ENCODE data around the gene PIK3CG.
"Not testable (repeated sequence)": the region's sequence is repeated elsewhere in the genome, so short reads cannot be mapped to it uniquely, and the experiment has no call there.

The PIK3CG gene

DNA sequence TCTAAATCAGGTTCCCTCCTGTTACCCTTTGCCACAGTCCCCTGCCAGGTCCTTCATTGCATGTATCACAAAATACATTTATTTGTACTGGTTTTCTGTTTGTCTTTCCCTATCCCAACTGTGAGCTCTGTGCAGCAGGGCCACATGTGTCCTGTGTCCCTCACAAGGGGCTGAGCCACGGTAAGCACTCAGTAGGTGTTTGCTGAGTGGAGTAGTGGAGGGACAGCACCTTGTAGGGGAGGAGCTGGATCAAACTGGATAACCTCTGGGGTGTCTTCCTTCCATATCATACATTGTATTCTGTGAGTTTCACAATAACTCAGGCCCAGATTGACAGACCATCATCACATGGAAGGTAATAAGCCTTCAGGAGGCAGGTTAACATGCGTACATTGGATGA lies 25.9 kb downstream of the PIK3CG start:
- TF ChIP-seq, protein P1, sequence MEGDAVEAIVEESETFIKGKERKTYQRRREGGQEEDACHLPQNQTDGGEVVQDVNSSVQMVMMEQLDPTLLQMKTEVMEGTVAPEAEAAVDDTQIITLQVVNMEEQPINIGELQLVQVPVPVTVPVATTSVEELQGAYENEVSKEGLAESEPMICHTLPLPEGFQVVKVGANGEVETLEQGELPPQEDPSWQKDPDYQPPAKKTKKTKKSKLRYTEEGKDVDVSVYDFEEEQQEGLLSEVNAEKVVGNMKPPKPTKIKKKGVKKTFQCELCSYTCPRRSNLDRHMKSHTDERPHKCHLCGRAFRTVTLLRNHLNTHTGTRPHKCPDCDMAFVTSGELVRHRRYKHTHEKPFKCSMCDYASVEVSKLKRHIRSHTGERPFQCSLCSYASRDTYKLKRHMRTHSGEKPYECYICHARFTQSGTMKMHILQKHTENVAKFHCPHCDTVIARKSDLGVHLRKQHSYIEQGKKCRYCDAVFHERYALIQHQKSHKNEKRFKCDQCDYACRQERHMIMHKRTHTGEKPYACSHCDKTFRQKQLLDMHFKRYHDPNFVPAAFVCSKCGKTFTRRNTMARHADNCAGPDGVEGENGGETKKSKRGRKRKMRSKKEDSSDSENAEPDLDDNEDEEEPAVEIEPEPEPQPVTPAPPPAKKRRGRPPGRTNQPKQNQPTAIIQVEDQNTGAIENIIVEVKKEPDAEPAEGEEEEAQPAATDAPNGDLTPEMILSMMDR (IDR thresholded peaks at IDR 0.05) = no peak
- no peak overlapping the region for H3K4me3 ChIP-seq (ENCODE audit: low read depth in 1 of 2, low read length in 1 of 2)
- H3K4me1 ChIP-seq (ENCODE audit: control insufficient read depth in 1 of 2, insufficient read depth in 1 of 2, low read depth in 1 of 2, low read length in 1 of 2) = peaks cover 56 to 57% of the 10 kb centered on the region in 2 experiments
- no peaks in the 10 kb centered on the region for H3K27me3 ChIP-seq
- H3K36me3 ChIP-seq = peaks cover 100% of the 10 kb centered on the region
- H3K27ac ChIP-seq = peak overlapping the region; percentile 31
- no peaks in the 10 kb centered on the region for H3K9me3 ChIP-seq

DNA sequence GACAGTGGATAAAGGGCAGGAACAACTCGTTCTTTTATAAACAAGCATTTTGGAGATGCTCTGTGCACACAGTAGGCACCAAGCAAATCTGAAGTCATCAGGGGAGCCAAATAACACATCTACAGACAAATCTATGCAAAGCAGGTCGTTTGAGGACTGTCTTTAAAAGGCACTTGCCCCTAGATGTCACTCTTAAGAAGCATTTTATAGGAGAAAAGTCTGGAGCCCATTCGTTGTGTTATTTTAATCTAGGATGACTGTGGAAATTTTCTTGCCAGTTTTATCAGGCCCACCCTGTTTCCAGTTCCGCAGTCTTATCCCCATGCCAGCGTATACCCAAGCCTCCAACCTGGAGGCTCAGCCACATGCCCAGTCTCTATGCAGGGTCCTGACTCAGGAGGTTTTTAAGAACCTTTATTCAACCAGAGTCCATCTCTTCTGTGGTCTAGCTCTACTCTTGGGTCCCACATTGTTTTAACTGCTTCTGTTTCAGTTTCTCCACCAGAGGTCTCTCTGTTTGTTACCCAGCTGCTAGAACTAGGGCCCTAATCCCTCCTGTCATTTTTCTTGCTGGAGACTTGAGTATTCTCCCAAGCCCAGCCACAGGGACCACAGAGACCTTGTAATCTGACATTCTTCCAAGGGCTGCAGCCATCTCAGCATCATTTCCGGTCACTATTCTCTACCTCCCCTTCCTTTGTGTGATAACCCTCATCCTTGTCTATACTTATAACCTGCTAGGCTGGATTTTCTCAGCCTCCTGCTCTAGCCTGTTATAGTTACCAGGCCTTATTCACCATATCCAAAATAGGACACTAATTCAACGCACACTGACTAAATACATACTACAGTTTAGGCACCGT lies 26.7 kb downstream of the PIK3CG start:
- Histone ChIP-seq H3K4me3 (ENCODE audit: low read depth in 1 of 2, low read length in 1 of 2) (no peak overlapping the region), H3K36me3 (peaks cover 100% of the 10 kb centered on the region)
- TF ChIP-seq, protein P1 (IDR thresholded peaks at IDR 0.05) = no peak

DNA sequence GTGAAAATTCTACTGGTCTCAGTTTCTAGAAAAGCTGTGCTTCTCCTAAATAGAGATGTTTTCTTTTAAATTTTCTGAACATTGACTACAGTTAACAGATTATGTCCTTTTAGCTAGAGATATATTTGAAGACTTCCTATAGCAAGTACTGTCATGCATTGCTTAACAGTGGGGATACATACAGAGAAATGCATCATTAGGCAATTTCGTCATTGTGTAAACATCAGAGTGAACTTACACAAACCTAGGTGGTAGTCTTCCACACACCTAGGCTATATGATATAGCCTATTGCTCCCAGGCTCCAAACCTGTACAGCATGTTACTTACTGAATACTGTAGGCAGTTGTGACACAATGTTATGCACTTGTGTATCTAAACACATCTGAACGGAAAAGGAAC lies 28.5 kb downstream of the PIK3CG start:
- H3K27me3 ChIP-seq = no peaks in the 10 kb centered on the region
- no peak overlapping the region for H3K4me3 ChIP-seq (ENCODE audit: low read depth in 1 of 2, low read length in 1 of 2)
- H3K4me1 ChIP-seq (ENCODE audit: control insufficient read depth in 1 of 2, insufficient read depth in 1 of 2, low read depth in 1 of 2, low read length in 1 of 2) = peaks cover 49 to 50% of the 10 kb centered on the region in 2 experiments
- H3K9me3 ChIP-seq = no peaks in the 10 kb centered on the region
- H3K36me3 ChIP-seq = peaks cover 94% of the 10 kb centered on the region
- TF ChIP-seq, protein P1 (IDR thresholded peaks at IDR 0.05) = no peak
- H3K27ac ChIP-seq = peak overlapping the region; percentile 84

More for the DNA sequence above, 26.7 kb downstream of the PIK3CG start:
- Histone ChIP-seq H3K9me3 (no peaks in the 10 kb centered on the region), H3K27ac (peak overlapping the region; percentile 84), H3K4me1 (ENCODE audit: control insufficient read depth in 1 of 2, insufficient read depth in 1 of 2, low read depth in 1 of 2, low read length in 1 of 2) (peaks cover 60 to 62% of the 10 kb centered on the region in 2 experiments), H3K27me3 (no peaks in the 10 kb centered on the region)

DNA sequence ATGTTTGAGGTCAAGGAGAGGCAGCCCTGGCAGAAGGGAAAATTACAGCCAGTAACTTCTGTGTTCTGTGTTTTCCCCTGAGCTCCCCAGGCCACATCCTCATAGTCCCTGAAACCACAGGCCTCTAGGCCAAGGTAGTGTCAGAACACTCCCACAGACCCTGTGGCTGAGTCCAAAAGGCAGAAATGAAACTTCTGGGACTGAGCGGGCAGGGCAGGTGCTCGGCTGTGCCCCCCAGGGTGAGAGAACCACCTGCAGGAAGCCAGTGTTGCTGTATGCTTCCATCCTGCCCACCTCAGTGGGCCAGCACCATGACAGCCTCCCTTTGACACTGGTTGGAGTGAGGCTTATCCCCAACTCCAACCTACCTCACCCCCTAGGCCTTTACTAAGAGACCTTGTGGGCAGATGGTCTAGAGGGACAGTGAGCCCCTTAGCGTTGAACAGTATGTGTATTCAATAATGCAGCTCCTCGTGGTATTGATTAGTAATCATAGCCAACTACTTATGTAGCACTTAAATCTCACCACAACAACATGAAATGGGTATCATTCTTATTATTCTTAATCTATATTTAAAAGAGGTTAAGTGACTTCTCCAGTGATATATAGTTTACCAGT lies 30.3 kb downstream of the PIK3CG start:
- Histone ChIP-seq H3K4me3 (ENCODE audit: low read depth in 1 of 2, low read length in 1 of 2) (peak overlapping the region in 1 of 2 experiments; percentile 24), H3K9me3 (no peaks in the 10 kb centered on the region), H3K36me3 (peaks cover 76% of the 10 kb centered on the region), H3K4me1 (ENCODE audit: control insufficient read depth in 1 of 2, insufficient read depth in 1 of 2, low read depth in 1 of 2, low read length in 1 of 2) (peaks cover 48 to 57% of the 10 kb centered on the region in 2 experiments), H3K27me3 (no peaks in the 10 kb centered on the region), H3K27ac (peak overlapping the region; percentile 84)
- TF ChIP-seq, protein P1 (IDR thresholded peaks at IDR 0.05) = no peak

DNA sequence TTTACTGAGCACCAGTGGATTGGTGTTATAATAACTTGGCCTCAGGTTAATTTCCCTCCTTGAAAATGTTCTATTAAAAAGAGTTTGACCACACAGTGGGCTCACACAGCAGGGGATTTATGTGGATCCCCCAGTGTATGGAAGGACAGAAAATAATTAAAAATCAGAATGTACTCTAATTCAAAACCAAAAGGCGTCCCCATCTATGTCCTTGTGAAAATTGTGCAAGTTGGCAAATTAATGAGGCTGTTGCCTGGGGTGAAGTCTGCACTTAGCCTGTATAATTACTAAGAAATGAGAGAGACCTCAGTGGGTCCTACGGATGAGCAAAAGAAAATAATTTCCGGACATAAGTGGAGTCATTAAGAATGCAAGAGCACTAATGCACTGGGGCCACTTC lies 31.1 kb downstream of the PIK3CG start:
- TF ChIP-seq, protein P1 (IDR thresholded peaks at IDR 0.05) = no peak
- Histone ChIP-seq H3K27ac (peak overlapping the region; percentile 84), H3K36me3 (peaks cover 67% of the 10 kb centered on the region)

DNA sequence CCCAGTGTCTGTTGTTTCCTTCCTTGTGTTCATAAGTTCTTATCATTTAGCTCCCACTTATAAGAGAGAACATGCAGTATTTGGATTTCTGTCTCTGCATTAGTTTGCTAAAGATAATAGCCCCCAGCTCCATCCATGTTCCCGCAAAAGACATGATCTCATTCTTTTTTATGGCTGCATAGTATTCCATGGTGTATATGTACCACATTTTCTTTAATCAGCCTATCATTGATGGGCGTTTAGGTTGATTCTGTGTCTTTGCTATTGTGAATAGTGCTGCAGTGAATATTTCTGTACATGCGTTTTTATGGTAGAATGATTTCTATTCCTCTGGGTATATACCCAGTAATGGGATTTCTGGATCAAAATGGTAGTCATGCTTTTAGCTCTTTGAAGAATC lies 32.5 kb downstream of the PIK3CG start:
- Histone ChIP-seq H3K4me1 (ENCODE audit: control insufficient read depth in 1 of 2, insufficient read depth in 1 of 2, low read depth in 1 of 2, low read length in 1 of 2) (peaks cover 57 to 65% of the 10 kb centered on the region in 2 experiments), H3K36me3 (peaks cover 54% of the 10 kb centered on the region)
- H3K27ac ChIP-seq; H3K4me3 ChIP-seq (ENCODE audit: low read depth in 1 of 2, low read length in 1 of 2); H3K27me3 ChIP-seq; H3K9me3 ChIP-seq: not testable (repeated sequence)

More for the DNA sequence above, 31.1 kb downstream of the PIK3CG start:
- Histone ChIP-seq H3K4me3 (ENCODE audit: low read depth in 1 of 2, low read length in 1 of 2) (no peak overlapping the region), H3K27me3 (no peaks in the 10 kb centered on the region), H3K9me3 (no peaks in the 10 kb centered on the region), H3K4me1 (ENCODE audit: control insufficient read depth in 1 of 2, insufficient read depth in 1 of 2, low read depth in 1 of 2, low read length in 1 of 2) (peaks cover 53 to 63% of the 10 kb centered on the region in 2 experiments)

DNA sequence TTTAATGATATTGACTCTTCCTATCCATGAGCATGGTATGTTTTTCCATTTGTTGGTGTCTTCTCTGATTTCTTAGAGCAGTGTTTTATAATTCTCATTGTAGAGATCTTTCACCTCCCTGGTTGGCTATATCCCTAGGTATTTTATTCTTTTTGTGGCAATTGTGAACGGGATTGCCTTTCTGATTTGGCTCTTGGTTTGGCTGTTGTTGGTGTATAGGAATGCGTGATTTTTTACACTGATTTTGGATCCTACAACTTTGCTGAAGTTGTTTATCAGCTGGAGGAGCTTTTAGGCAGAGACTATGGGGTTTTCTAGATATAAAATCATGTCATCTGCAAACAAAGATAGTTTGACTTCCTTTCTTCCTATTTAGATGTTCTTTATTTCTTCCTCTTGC lies 33.9 kb downstream of the PIK3CG start:
- not testable (repeated sequence) for H3K4me3 ChIP-seq (ENCODE audit: low read depth in 1 of 2, low read length in 1 of 2); H3K9me3 ChIP-seq; H3K27me3 ChIP-seq
- Histone ChIP-seq H3K36me3 (peaks cover 40% of the 10 kb centered on the region), H3K4me1 (ENCODE audit: control insufficient read depth in 1 of 2, insufficient read depth in 1 of 2, low read depth in 1 of 2, low read length in 1 of 2) (peaks cover 44 to 53% of the 10 kb centered on the region in 2 experiments), H3K27ac (peak overlapping the region; percentile 40)

Data from neutrophil (primary cell).